Measurements from ENCODE around the gene KCNV2. TPM values are rescaled to one million over a fixed set of nuclear protein-coding genes. Genes with fewer than 3 reads are reported as not detected.
A peak's percentile ranks its signal among the peaks of the same experiment; 100 is the strongest.

Gene KCNV2
- total and polyA plus RNA-seq, 3 experiments from 2014 or later, result not detected

DNA sequence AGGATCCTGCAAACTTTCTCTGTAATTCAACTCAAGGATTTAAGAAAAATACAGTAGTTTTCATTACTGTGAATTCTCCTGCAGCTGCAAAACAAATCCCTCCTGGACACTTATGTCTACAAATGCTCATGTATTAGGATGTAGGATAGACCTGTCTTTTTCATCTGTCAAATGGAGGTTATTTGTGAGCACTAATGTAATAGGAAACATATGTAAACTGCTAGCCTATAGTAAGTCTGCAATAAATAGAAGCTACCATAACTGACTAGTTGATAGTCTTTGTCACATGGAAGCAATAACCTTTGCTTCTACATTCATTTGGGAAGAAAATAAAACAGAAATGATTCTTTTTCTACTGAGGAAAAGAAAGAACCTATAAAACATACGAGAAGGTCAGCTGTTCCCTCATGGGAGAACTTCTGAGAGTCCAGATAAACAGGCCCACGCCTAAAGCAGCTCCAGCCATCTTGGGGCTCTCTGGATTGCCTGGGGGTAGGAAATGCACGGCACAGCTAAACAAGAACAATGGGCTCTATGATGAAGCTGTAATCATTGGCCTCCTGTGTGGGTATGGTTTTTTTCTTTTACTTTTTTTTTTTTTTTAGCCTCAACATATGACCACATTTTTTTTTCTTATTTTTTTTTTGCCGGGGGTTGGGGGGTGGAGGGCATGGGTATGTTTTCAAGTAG lies 6.2 kb downstream of the KCNV2 start:
- no peaks in the 10 kb centered on the region for H3K9me3 ChIP-seq (ENCODE audit: low read length)
- DNase-seq, result no peak
- ChIA-PET POLR2A (no interaction called here), CTCF (no interaction called here)
- no peaks in the 10 kb centered on the region for H3K27me3 ChIP-seq (ENCODE audit: insufficient read depth, low read length, poor library complexity, severe bottlenecking)
- H3K4me1 ChIP-seq (ENCODE audit: insufficient read depth, low read length), result no peaks in the 10 kb centered on the region
- no peak overlapping the region for H3K27ac ChIP-seq (ENCODE audit: low read depth, low read length)
- H3K36me3 ChIP-seq (ENCODE audit: insufficient read depth, low read length), result no peaks in the 10 kb centered on the region
- H3K27me3 Mint-ChIP-seq, result no peaks in the 10 kb centered on the region
- no peak overlapping the region for H3K4me3 ChIP-seq (ENCODE audit: low read length)
- peak overlapping the region in 2 of 8 donors; percentile 50 to 63 for H3K27ac Mint-ChIP-seq
- peaks cover 0 to 2% (median 0%) of the 10 kb centered on the region in 5 donors for H3K9me3 Mint-ChIP-seq
- no peak overlapping the region for H3K4me3 Mint-ChIP-seq
- peaks cover 2 to 4% (median 3%) of the 10 kb centered on the region in 3 donors for H3K36me3 Mint-ChIP-seq
- peaks cover 0 to 2% (median 0%) of the 10 kb centered on the region in 3 donors for H3K4me1 Mint-ChIP-seq

DNA sequence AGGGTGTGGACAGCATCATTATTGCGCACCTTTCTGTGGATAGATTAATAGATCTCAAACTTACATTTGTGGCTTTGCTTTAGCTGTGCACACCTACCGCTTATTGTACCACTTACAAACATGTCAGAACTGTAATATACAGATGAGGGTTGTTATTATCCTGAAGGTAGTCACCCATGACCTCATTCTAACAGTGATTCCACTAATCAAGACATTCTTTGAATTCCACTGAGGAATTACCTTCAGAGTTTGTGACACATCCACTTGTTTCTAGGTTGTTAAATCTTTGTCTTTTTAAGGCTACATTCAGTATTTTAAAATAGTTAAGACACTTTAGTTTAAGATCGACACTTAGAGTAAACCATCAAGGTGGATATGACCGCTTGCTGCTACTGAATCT lies 7.8 kb downstream of the KCNV2 start:
- no peaks in the 10 kb centered on the region for H3K36me3 ChIP-seq (ENCODE audit: insufficient read depth, low read length)
- H3K9me3 ChIP-seq (ENCODE audit: low read length), result no peaks in the 10 kb centered on the region
- Mint-ChIP-seq H3K9me3 (no peaks in the 10 kb centered on the region), H3K27ac (no peak overlapping the region), H3K4me3 (no peak overlapping the region), H3K4me1 (peaks cover 0 to 2% (median 0%) of the 10 kb centered on the region in 3 donors), H3K27me3 (no peaks in the 10 kb centered on the region), H3K36me3 (peaks cover 0 to under 1% (median 0%) of the 10 kb centered on the region in 3 donors)
- ChIA-PET POLR2A (no interaction called here), CTCF (no interaction called here)
- no peak for DNase-seq
- H3K27me3 ChIP-seq (ENCODE audit: insufficient read depth, low read length, poor library complexity, severe bottlenecking), result no peaks in the 10 kb centered on the region
- no peaks in the 10 kb centered on the region for H3K4me1 ChIP-seq (ENCODE audit: insufficient read depth, low read length)
- H3K27ac ChIP-seq (ENCODE audit: low read depth, low read length), result no peak overlapping the region
- H3K4me3 ChIP-seq (ENCODE audit: low read length), result no peak overlapping the region

DNA sequence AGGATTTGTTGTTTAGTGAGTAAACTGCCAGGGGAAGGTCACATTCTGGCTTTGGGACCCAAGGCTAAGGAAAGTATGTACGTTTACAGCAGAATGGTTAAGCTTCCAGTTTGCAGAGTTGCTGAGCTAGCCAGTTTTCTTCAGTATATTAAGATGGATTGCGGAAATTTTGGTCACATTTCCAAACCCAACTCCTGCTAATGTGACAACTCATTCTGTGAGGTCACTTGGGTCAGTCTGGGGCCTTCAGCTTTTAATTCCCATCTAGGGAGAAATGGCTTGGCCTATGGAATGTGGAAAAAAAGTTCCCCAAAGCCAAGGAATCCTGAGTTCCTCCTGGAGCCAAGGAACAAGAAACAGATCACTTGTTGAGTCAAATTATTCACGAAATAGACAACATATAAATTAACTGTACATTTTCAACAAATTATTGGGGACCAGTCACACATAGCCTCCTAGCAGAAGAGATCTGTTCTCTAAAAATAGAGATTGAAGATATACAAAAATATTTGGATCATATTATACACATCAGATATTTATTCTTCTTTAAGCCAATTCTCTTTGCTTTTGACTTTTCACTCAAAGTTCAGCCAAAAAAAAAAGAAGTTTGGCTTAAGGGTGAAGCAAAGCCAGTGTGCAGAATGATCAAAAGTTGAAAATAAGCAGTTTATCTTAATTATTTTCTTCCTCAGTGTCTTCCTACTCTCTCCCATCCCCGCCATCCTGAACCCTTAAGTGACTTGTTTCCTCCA lies 8.8 kb downstream of the KCNV2 start:
- Mint-ChIP-seq H3K4me3 (no peak overlapping the region), H3K27me3 (no peaks in the 10 kb centered on the region), H3K36me3 (no peaks in the 10 kb centered on the region), H3K9me3 (no peaks in the 10 kb centered on the region), H3K4me1 (peaks cover 0 to 2% (median 0%) of the 10 kb centered on the region in 3 donors), H3K27ac (no peak overlapping the region)
- Histone ChIP-seq H3K4me1 (ENCODE audit: insufficient read depth, low read length) (no peaks in the 10 kb centered on the region), H3K27ac (ENCODE audit: low read depth, low read length) (no peak overlapping the region), H3K4me3 (ENCODE audit: low read length) (no peak overlapping the region), H3K36me3 (ENCODE audit: insufficient read depth, low read length) (no peaks in the 10 kb centered on the region), H3K27me3 (ENCODE audit: insufficient read depth, low read length, poor library complexity, severe bottlenecking) (no peaks in the 10 kb centered on the region), H3K9me3 (ENCODE audit: low read length) (no peaks in the 10 kb centered on the region)
- ChIA-PET POLR2A (no interaction called here), CTCF (no interaction called here)
- no peak for DNase-seq

DNA sequence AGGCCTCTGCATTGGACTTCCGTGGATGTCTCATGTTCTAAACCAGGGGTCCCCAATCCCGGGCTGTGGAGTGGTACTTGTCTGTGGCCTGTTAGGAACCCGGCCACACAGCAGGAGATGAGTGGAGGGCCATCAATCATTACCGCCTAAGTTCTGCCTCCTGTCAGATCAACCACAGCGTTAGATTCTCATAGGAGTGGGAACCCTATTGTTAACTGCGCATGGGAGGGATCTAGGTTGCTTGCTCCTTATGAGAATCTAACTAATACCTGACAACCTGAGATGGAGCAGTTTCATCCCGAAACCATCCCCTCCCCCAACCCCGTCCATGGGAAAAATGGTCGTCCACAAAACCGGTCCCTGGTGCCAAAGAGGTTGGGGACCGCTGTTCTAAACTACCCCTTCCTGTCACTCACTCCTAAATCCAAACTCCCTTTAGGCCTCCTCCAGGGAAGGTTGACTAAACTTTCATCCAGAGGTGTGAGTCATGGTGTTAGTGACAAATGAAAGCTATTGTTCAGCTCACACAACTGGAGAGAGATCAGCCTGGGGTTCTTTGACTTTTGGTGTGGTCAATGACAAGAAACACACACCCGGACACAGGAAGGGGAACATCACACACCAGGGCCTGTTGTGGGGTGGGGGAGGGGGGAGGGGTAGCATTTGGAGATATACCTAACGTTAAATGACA lies 9.5 kb downstream of the KCNV2 start:
- Histone ChIP-seq H3K27me3 (ENCODE audit: insufficient read depth, low read length, poor library complexity, severe bottlenecking) (no peaks in the 10 kb centered on the region), H3K9me3 (ENCODE audit: low read length) (no peaks in the 10 kb centered on the region), H3K4me1 (ENCODE audit: insufficient read depth, low read length) (no peaks in the 10 kb centered on the region), H3K4me3 (ENCODE audit: low read length) (no peak overlapping the region), H3K27ac (ENCODE audit: low read depth, low read length) (no peak overlapping the region), H3K36me3 (ENCODE audit: insufficient read depth, low read length) (no peaks in the 10 kb centered on the region)
- no peaks in the 10 kb centered on the region for H3K27me3 Mint-ChIP-seq
- CTCF ChIA-PET, result no interaction called here
- no peak overlapping the region for H3K4me3 Mint-ChIP-seq
- H3K9me3 Mint-ChIP-seq, result no peaks in the 10 kb centered on the region
- H3K36me3 Mint-ChIP-seq, result no peaks in the 10 kb centered on the region
- peaks cover 0 to 2% (median 0%) of the 10 kb centered on the region in 3 donors for H3K4me1 Mint-ChIP-seq
- POLR2A ChIA-PET, result no interaction called here
- DNase-seq, result no peak
- H3K27ac Mint-ChIP-seq, result no peak overlapping the region

DNA sequence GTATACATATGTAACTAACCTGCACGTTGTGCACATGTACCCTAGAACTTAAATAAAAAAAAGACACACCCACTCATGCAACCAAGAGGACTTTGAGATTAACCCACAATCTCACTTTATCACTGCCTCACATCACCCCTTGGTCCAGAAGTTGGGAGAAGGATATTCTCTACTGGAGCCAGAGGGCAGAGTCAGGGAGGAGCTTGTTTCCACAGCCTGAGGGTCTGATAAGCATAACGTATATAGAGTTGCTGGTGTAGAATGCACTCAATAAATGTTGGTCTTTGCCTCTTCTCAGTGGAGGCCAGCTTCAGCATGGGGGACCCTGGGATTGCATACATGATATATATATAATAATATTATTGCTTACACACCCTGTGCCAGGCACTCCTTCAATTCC lies 10.1 kb downstream of the KCNV2 start:
- no peak for DNase-seq
- H3K4me3 Mint-ChIP-seq, result no peak overlapping the region
- H3K4me1 Mint-ChIP-seq, result peaks cover 0 to 2% (median 0%) of the 10 kb centered on the region in 3 donors
- Histone ChIP-seq H3K27ac (ENCODE audit: low read depth, low read length) (no peak overlapping the region), H3K27me3 (ENCODE audit: insufficient read depth, low read length, poor library complexity, severe bottlenecking) (no peaks in the 10 kb centered on the region), H3K36me3 (ENCODE audit: insufficient read depth, low read length) (no peaks in the 10 kb centered on the region), H3K4me3 (ENCODE audit: low read length) (no peak overlapping the region), H3K9me3 (ENCODE audit: low read length) (no peaks in the 10 kb centered on the region), H3K4me1 (ENCODE audit: insufficient read depth, low read length) (no peaks in the 10 kb centered on the region)
- POLR2A ChIA-PET, result no interaction called here
- H3K36me3 Mint-ChIP-seq, result no peaks in the 10 kb centered on the region
- no peaks in the 10 kb centered on the region for H3K27me3 Mint-ChIP-seq
- H3K27ac Mint-ChIP-seq, result no peak overlapping the region
- H3K9me3 Mint-ChIP-seq, result no peaks in the 10 kb centered on the region
- CTCF ChIA-PET, result no interaction called here

DNA sequence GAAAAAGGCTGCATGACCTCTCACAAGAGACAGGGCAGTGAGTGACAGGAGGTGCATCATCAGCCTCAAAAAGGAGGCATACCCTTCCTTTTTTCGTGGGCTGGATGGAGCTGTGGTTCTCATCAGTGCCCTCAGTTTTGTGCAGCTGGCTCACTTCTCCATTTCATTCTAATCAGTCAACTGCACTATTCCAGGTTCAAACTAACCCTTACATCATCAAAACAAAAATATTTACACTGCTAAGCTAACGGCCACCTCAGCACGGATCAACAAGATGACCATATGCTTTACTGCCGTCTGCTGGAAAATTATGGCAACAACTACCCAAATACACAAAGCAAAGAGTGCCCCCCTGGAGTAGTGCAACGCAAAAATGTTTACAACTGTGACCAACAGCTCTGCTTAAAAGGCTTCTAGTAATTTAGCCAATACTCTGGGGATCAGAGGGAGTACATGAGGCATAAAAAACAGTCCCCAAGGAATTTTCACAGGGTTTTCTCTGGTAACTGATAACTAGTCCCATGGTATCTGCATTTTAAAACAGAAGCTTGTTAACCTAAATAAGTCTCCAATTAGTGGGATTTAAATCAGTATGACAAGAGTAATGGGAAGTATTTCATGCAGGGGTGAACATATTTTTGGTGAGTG lies 10.8 kb downstream of the KCNV2 start:
- H3K27ac ChIP-seq (ENCODE audit: low read depth, low read length), result no peak overlapping the region
- Mint-ChIP-seq H3K4me3 (no peak overlapping the region), H3K27me3 (no peaks in the 10 kb centered on the region), H3K4me1 (peaks cover 0 to 2% (median 0%) of the 10 kb centered on the region in 3 donors), H3K36me3 (peaks cover 0 to 2% (median 0%) of the 10 kb centered on the region in 3 donors), H3K9me3 (no peaks in the 10 kb centered on the region), H3K27ac (peak overlapping the region in 1 of 8 donors; percentile 70)
- ChIA-PET CTCF (no interaction called here), POLR2A (no interaction called here)
- H3K4me3 ChIP-seq (ENCODE audit: low read length), result no peak overlapping the region
- peak in 1 of 5 donors; percentile 4 for DNase-seq
- H3K9me3 ChIP-seq (ENCODE audit: low read length), result no peaks in the 10 kb centered on the region
- no peaks in the 10 kb centered on the region for H3K36me3 ChIP-seq (ENCODE audit: insufficient read depth, low read length)
- H3K4me1 ChIP-seq (ENCODE audit: insufficient read depth, low read length), result no peaks in the 10 kb centered on the region
- no peaks in the 10 kb centered on the region for H3K27me3 ChIP-seq (ENCODE audit: insufficient read depth, low read length, poor library complexity, severe bottlenecking)

DNA sequence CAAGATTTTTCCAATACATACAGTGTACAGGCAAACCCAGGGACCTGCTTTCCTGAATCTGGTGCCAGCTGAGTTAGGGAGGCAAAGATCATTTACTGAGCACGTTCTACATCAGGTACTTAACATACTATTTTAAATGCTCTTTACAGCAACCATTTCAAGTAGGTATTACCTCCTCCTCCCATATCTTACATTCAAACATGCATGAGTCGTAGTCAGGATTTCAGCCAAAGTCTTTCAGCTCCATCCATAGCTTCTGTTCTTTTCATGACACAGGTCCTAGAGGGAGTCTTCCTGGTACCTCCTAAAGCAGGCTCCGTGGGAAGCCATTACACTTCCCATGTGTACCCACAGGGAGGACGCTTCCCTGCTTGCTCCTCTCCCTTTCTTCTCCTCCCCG lies 11.7 kb downstream of the KCNV2 start:
- Histone ChIP-seq H3K27me3 (ENCODE audit: insufficient read depth, low read length, poor library complexity, severe bottlenecking) (no peaks in the 10 kb centered on the region), H3K9me3 (ENCODE audit: low read length) (no peaks in the 10 kb centered on the region), H3K4me3 (ENCODE audit: low read length) (no peak overlapping the region), H3K4me1 (ENCODE audit: insufficient read depth, low read length) (no peaks in the 10 kb centered on the region), H3K27ac (ENCODE audit: low read depth, low read length) (no peak overlapping the region), H3K36me3 (ENCODE audit: insufficient read depth, low read length) (no peaks in the 10 kb centered on the region)
- Mint-ChIP-seq H3K27ac (no peak overlapping the region), H3K27me3 (no peaks in the 10 kb centered on the region), H3K4me3 (no peak overlapping the region), H3K36me3 (peaks cover 0 to 2% (median 0%) of the 10 kb centered on the region in 3 donors), H3K4me1 (peaks cover 0 to 2% (median 0%) of the 10 kb centered on the region in 3 donors), H3K9me3 (no peaks in the 10 kb centered on the region)
- CTCF ChIA-PET, result interaction anchor here (0.7 kb wide), 1 partner anchor 43 kb away, joined by 3 read pairs; no protein-coding TSS in a partner anchor
- DNase-seq, result no peak
- POLR2A ChIA-PET, result no interaction called here

Measured in CD8-positive, alpha-beta memory T cell (primary cell).